22Rv1 (cell line): ENCODE measurements around the gene SEC16A.

Source experiments
- CTCF ChIP-seq: fragments of 450-650 bp; IDR thresholded peaks from 2 replicates; pipeline ENCODE4 v1.5.1; 2017; ENCODE audit warnings: mild to moderate bottlenecking
- ZFX ChIP-seq: fragments of 450-650 bp; IDR thresholded peaks from 2 replicates; pipeline ENCODE4 v1.6.1; 2017; ENCODE audit warnings: antibody characterized with exemption, borderline replicate concordance

- TF ChIP-seq CTCF (no peak), ZFX (no peak)
These were observed 831 bp upstream of the SEC16A start for GRCh38 chr9:136483589-136484152.
